HepG2 (cell line): Measurements from ENCODE around the gene FAM50A. TPM values are rescaled to one million over a fixed set of nuclear protein-coding genes. Genes with fewer than 3 reads are reported as not detected.

ENCODE experiments used
- ADNP ChIP-seq: sonication (generic); formaldehyde crosslinking; IDR thresholded peaks from 2 replicates; pipeline ENCODE4 v1.4.0; 2020; ENCODE audit warnings: missing genetic modification reagents
- FOSL2 ChIP-seq: sonication (generic); formaldehyde crosslinking; IDR thresholded peaks from 2 replicates; pipeline ENCODE4 v1.4.0; 2020; ENCODE audit warnings: missing genetic modification reagents
- GATA4 ChIP-seq: sonication (generic); IDR thresholded peaks from 2 replicates; pipeline ENCODE4 v1.6.1; 2016; ENCODE audit warnings: antibody characterized with exemption, low read depth, borderline replicate concordance
- GLI4 ChIP-seq: sonication (generic); formaldehyde crosslinking; IDR thresholded peaks from 2 replicates; pipeline ENCODE4 v1.5.1; 2020; ENCODE audit warnings: missing genetic modification reagents, mild to moderate bottlenecking, moderate library complexity, borderline replicate concordance
- IKZF1 ChIP-seq: fragments of 450-650 bp; IDR thresholded peaks from 2 replicates; pipeline ENCODE4 v1.7.1; 2016
- IKZF4 ChIP-seq: sonication (generic); formaldehyde crosslinking; IDR thresholded peaks from 2 replicates; pipeline ENCODE4 v1.5.1; 2020; ENCODE audit warnings: borderline replicate concordance, mild to moderate bottlenecking, low read depth, missing genetic modification reagents; ENCODE audit errors: not compliant biosample characterization
- MBNL3 ChIP-seq: fragments of 250-450 bp; sonication (Bioruptor Pico); conservative IDR thresholded peaks from 2 replicates; pipeline ENCODE4 v1.8.0; 2022; ENCODE audit warnings: mild to moderate bottlenecking, inconsistent platforms
- RARG ChIP-seq: sonication (generic); formaldehyde crosslinking; IDR thresholded peaks from 2 replicates; pipeline ENCODE4 v1.4.0; 2020; ENCODE audit warnings: low read depth, mild to moderate bottlenecking, missing genetic modification reagents
- RBM39 ChIP-seq: fragments of 200-400 bp; formaldehyde crosslinking; IDR thresholded peaks from one replicate; pipeline ENCODE4 v1.6.1; 2018; ENCODE audit warnings: antibody characterized with exemption, mild to moderate bottlenecking, low read depth, low read length; ENCODE audit not compliant: poor library complexity, severe bottlenecking
- SCMH1 ChIP-seq: sonication (generic); formaldehyde crosslinking; IDR thresholded peaks from 2 replicates; pipeline ENCODE4 v1.9.0; 2021; ENCODE audit warnings: missing genetic modification reagents, mild to moderate bottlenecking, borderline replicate concordance
- UBTF ChIP-seq: sonication (generic); formaldehyde crosslinking; IDR thresholded peaks from 2 replicates; pipeline ENCODE4 v1.4.0; 2020; ENCODE audit warnings: mild to moderate bottlenecking, missing genetic modification reagents
- ZC3H4 ChIP-seq: sonication (generic); formaldehyde crosslinking; IDR thresholded peaks from 2 replicates; pipeline ENCODE4 v1.4.0; 2020; ENCODE audit warnings: missing genetic modification reagents, borderline replicate concordance
- ZFAT ChIP-seq: sonication (generic); formaldehyde crosslinking; conservative IDR thresholded peaks from 2 replicates; pipeline ENCODE4 v1.8.1; 2023; ENCODE audit warnings: missing genetic modification reagents, inconsistent platforms
- ZNF33A ChIP-seq: sonication (generic); formaldehyde crosslinking; IDR thresholded peaks from 2 replicates; pipeline ENCODE4 v1.5.1; 2020; ENCODE audit warnings: missing genetic modification reagents, mild to moderate bottlenecking, moderate library complexity, borderline replicate concordance
- ZNF446 ChIP-seq: sonication (generic); formaldehyde crosslinking; IDR thresholded peaks from 2 replicates; pipeline ENCODE4 v1.5.0; 2020; ENCODE audit warnings: mild to moderate bottlenecking, missing genetic modification reagents
- ZNF589 ChIP-seq: sonication (generic); formaldehyde crosslinking; conservative IDR thresholded peaks from 2 replicates; pipeline ENCODE4 v1.8.0; 2022; ENCODE audit warnings: mild to moderate bottlenecking, moderate library complexity, missing genetic modification reagents
- ZNF740 ChIP-seq: sonication (generic); formaldehyde crosslinking; IDR thresholded peaks from 2 replicates; pipeline ENCODE4 v1.4.0; 2020; ENCODE audit warnings: missing genetic modification reagents
- polyA plus RNA-seq, 8 experiments: library from polyadenylated mRNA; depleted of rRNA in 3 of 8; stranded (reverse) in 7 of 8; unstranded in 1 of 8; fragments of >200 nt; fragmentation: Illumina TruSeq in 4 of 8; extraction: Trizol in 4 of 8; gene quantifications; 2 replicates each; pipeline versions ENCODE4 v1.2.1 to v1.2.3, GENCODE V29; 2011 to 2016; ENCODE audit warnings: low read depth in 4 of 8, missing spikeins in 1 of 8, mixed read lengths in 1 of 8; ENCODE audit not compliant: insufficient read depth in 1 of 8
- total RNA-seq, 5 experiments: library from RNA; depleted of rRNA; stranded (reverse); fragments of >200 nt; fragmentation: Illumina TruSeq; extraction: Trizol; gene quantifications; 2 replicates each; pipeline ENCODE4 v1.2.3, GENCODE V29; 2016; ENCODE audit warnings: low read depth in 1 of 5
- TF ChIP-seq, protein P1 (sequence below): IDR thresholded peaks from 2 replicates; pipeline ENCODE4 v1.6.1; 2016; ENCODE audit warnings: missing compliant biosample characterization, missing genetic modification reagents, borderline replicate concordance
- TF ChIP-seq, protein P2 (sequence below): sonication (generic); formaldehyde crosslinking; IDR thresholded peaks from 2 replicates; pipeline ENCODE4 v1.5.0; 2020; ENCODE audit warnings: mild to moderate bottlenecking, missing genetic modification reagents
- TF ChIP-seq, protein P3 (sequence below): sonication (generic); formaldehyde crosslinking; IDR thresholded peaks from 2 replicates; pipeline ENCODE4 v1.4.0; 2020; ENCODE audit warnings: missing genetic modification reagents

The FAM50A gene
- total and polyA plus RNA-seq, 2 of the 13 experiments (the other 11 are each of a cell fraction or from before 2014, with no cell fraction given), result 30.7 to 40.7 TPM

DNA sequence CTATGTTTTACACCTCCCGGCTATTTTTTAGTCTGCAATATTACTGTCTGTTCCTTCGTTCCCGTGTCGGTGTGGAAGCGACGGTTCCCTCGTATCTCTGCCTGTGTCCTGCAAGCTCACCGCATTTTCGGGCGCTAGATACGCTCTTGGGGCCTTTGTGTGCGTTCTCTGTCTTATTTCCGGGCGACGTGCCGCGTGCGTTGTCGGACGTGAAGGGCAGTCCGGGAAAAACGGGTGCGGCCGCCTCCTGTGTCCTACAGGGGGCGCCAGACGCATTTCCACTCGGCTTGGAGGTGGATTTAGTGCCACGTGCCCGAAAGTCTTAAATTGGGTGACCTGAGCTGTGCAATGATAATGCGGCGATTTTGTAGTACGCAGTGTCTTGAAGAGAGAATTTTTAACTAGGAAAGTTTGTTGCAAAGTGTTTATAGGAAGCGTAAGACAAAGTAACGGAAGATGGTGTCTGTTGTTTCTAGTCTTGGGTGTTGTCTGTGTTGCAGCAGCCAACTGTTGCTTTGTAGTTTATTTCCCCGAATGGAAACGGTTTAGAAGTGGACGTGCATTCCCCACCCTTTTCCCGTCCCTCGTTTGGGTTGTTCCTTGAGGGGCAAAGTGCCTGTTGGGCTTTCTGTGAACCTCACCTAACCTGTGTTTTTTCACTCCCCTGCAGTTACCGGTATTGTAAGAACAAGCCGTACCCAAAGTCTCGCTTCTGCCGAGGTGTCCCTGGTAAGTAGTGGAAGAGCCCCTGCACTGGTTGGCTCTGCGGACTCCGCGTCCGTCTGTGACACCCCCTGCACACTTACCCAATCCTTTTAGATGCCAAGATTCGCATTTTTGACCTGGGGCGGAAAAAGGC is 45.0 kb upstream of the FAM50A start (continued):
- TF ChIP-seq ZNF589 (CRISPR knock-in tag) (no peak), GATA4 (no peak), MBNL3 (CRISPR knock-in tag) (no peak), ZNF740 (no peak), RBM39 (no peak), ZFAT (no peak), RARG (CRISPR knock-in tag) (no peak), IKZF1 (no peak), UBTF (CRISPR knock-in tag) (no peak), ZC3H4 (no peak), GLI4 (CRISPR knock-in tag) (no peak), ZNF33A (no peak), FOSL2 (CRISPR knock-in tag) (no peak), ADNP (CRISPR knock-in tag) (no peak), ZNF446 (CRISPR knock-in tag) (peak; percentile 58; the same call in 1 of the 2 replicates), IKZF4 (no peak), SCMH1 (no peak)
- TF ChIP-seq, protein P1, sequence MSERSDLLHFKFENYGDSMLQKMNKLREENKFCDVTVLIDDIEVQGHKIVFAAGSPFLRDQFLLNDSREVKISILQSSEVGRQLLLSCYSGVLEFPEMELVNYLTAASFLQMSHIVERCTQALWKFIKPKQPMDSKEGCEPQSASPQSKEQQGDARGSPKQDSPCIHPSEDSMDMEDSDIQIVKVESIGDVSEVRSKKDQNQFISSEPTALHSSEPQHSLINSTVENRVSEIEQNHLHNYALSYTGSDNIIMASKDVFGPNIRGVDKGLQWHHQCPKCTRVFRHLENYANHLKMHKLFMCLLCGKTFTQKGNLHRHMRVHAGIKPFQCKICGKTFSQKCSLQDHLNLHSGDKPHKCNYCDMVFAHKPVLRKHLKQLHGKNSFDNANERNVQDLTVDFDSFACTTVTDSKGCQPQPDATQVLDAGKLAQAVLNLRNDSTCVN (CRISPR knock-in tag), result no peak
- TF ChIP-seq, protein P2, sequence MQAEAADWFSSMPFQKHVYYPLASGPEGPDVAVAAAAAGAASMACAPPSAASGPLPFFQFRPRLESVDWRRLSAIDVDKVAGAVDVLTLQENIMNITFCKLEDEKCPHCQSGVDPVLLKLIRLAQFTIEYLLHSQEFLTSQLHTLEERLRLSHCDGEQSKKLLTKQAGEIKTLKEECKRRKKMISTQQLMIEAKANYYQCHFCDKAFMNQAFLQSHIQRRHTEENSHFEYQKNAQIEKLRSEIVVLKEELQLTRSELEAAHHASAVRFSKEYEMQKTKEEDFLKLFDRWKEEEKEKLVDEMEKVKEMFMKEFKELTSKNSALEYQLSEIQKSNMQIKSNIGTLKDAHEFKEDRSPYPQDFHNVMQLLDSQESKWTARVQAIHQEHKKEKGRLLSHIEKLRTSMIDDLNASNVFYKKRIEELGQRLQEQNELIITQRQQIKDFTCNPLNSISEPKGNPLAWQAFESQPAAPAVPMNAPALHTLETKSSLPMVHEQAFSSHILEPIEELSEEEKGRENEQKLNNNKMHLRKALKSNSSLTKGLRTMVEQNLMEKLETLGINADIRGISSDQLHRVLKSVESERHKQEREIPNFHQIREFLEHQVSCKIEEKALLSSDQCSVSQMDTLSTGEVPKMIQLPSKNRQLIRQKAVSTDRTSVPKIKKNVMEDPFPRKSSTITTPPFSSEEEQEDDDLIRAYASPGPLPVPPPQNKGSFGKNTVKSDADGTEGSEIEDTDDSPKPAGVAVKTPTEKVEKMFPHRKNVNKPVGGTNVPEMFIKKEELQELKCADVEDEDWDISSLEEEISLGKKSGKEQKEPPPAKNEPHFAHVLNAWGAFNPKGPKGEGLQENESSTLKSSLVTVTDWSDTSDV (CRISPR knock-in tag), result no peak
- TF ChIP-seq, protein P3, sequence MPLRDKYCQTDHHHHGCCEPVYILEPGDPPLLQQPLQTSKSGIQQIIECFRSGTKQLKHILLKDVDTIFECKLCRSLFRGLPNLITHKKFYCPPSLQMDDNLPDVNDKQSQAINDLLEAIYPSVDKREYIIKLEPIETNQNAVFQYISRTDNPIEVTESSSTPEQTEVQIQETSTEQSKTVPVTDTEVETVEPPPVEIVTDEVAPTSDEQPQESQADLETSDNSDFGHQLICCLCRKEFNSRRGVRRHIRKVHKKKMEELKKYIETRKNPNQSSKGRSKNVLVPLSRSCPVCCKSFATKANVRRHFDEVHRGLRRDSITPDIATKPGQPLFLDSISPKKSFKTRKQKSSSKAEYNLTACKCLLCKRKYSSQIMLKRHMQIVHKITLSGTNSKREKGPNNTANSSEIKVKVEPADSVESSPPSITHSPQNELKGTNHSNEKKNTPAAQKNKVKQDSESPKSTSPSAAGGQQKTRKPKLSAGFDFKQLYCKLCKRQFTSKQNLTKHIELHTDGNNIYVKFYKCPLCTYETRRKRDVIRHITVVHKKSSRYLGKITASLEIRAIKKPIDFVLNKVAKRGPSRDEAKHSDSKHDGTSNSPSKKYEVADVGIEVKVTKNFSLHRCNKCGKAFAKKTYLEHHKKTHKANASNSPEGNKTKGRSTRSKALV (CRISPR knock-in tag), result 0 out of 2 replicates have a peak, but pooled peaks have one; percentile 8
